GM23338 (cell line): ENCODE results near the gene RAB27B. TPM values are rescaled to one million over a fixed set of nuclear protein-coding genes. Genes with fewer than 3 reads are reported as not detected.

Experiments
- ATAC-seq: fragments of 200-7000 bp; cut with Tn5 transposase; 3 replicates; pipeline ENCODE4 v1.9.1; 2020
- DNase-seq: peaks from one replicate; pipeline ENCODE4 v3.0.0-alpha.2; 2015; ENCODE audit warnings: low spot score
- H2AFZ ChIP-seq: fragments of 200-600 bp; sonication (generic); 2 replicates; pipeline ENCODE4 v1.8.0; 2016; ENCODE audit warnings: antibody characterized with exemption, mild to moderate bottlenecking, moderate library complexity
- H3F3A ChIP-seq: fragments of 200-600 bp; sonication (generic); replicated peaks from 2 replicates; pipeline ENCODE4 v1.8.0; 2017; ENCODE audit warnings: antibody characterized with exemption, mixed run types, low read depth
- H3K27ac ChIP-seq: fragments of 200-600 bp; sonication (generic); 2 replicates; pipeline ENCODE4 v1.6.1; 2016; ENCODE audit warnings: low read depth
- H3K27me3 ChIP-seq: fragments of 200-600 bp; sonication (generic); 2 replicates; pipeline ENCODE4 v1.8.0; 2016; ENCODE audit warnings: mild to moderate bottlenecking, mixed run types, moderate library complexity; ENCODE audit not compliant: insufficient read depth
- H3K36me3 ChIP-seq: fragments of 200-600 bp; sonication (generic); 2 replicates; pipeline ENCODE4 v1.8.0; 2016; ENCODE audit warnings: mild to moderate bottlenecking; ENCODE audit not compliant: insufficient read depth
- H3K4me1 ChIP-seq: fragments of 200-600 bp; sonication (generic); 2 replicates; pipeline ENCODE4 v1.8.0; 2016; ENCODE audit warnings: mild to moderate bottlenecking, moderate library complexity; ENCODE audit not compliant: insufficient read depth
- H3K4me2 ChIP-seq: fragments of 200-600 bp; sonication (generic); 2 replicates; pipeline ENCODE4 v1.7.1; 2017; ENCODE audit warnings: mixed run types
- H3K4me3 ChIP-seq: fragments of 200-600 bp; sonication (generic); 2 replicates; pipeline ENCODE4 v1.6.1; 2016; ENCODE audit warnings: mixed run types
- H3K79me2 ChIP-seq: fragments of 200-600 bp; sonication (generic); replicated peaks from 2 replicates; pipeline ENCODE4 v1.8.0; 2017; ENCODE audit warnings: mild to moderate bottlenecking; ENCODE audit not compliant: insufficient read depth
- H3K9me2 ChIP-seq: fragments of 200-600 bp; sonication (generic); 2 replicates; pipeline ENCODE4 v1.8.0; 2017; ENCODE audit not compliant: insufficient read depth
- H4K20me1 ChIP-seq: fragments of 200-600 bp; sonication (generic); replicated peaks from 2 replicates; pipeline ENCODE4 v1.8.0; 2017; ENCODE audit warnings: mild to moderate bottlenecking; ENCODE audit not compliant: insufficient read depth
- H3K27ac Mint-ChIP-seq: 2 replicates; pipeline ENCODE4 v1.8.0; 2020; ENCODE audit warnings: inconsistent platforms, mild to moderate bottlenecking, moderate library complexity, mixed read lengths
- H3K27me3 Mint-ChIP-seq: 3 replicates; pipeline ENCODE4 v1.8.0; 2022; ENCODE audit warnings: low read depth, mild to moderate bottlenecking, moderate library complexity, mixed read lengths, inconsistent platforms; ENCODE audit not compliant: insufficient read depth, poor library complexity
- H3K36me3 Mint-ChIP-seq: 3 replicates; pipeline ENCODE4 v1.8.0; 2021; ENCODE audit warnings: low read depth, mild to moderate bottlenecking, inconsistent platforms, moderate library complexity, mixed read lengths
- H3K4me1 Mint-ChIP-seq: 3 replicates; pipeline ENCODE4 v1.8.0; 2020; ENCODE audit warnings: mild to moderate bottlenecking, inconsistent platforms, mixed read lengths
- H3K4me3 Mint-ChIP-seq: 3 replicates; pipeline ENCODE4 v1.8.0; 2021; ENCODE audit warnings: moderate library complexity, mild to moderate bottlenecking, inconsistent platforms, mixed read lengths
- H3K9me3 Mint-ChIP-seq: 3 replicates; pipeline ENCODE4 v1.8.0; 2020; ENCODE audit warnings: moderate library complexity, mild to moderate bottlenecking, inconsistent platforms, mixed read lengths
- CREB1 ChIP-seq: fragments of 250-450 bp; sonication (Bioruptor Pico); IDR thresholded peaks from 2 replicates; pipeline ENCODE4 v1.5.0; 2020; ENCODE audit warnings: low read depth, mild to moderate bottlenecking, moderate library complexity
- CTCF ChIP-seq, 2 experiments: fragments of 200-600 bp in 1 of 2; sonication (generic) in 1 of 2; conservative IDR thresholded peaks; 2 replicates each; pipeline versions ENCODE4 v1.5.1 to v1.6.1; 2016 to 2017; ENCODE audit warnings: antibody characterized with exemption in 2 of 2, low read depth in 2 of 2, mild to moderate bottlenecking in 2 of 2, moderate library complexity in 1 of 2
- EZH2 ChIP-seq: fragments of 200-600 bp; sonication (generic); IDR thresholded peaks from one replicate; pipeline ENCODE4 v1.8.0; 2017; ENCODE audit warnings: antibody characterized with exemption, mild to moderate bottlenecking, low read depth; ENCODE audit not compliant: unreplicated experiment
- EZH2phosphoT487 ChIP-seq: fragments of 200-600 bp; sonication (generic); IDR thresholded peaks from one replicate; pipeline ENCODE4 v1.8.1; 2018; ENCODE audit warnings: antibody characterized with exemption; ENCODE audit not compliant: unreplicated experiment
- JUNB ChIP-seq: IDR thresholded peaks from one replicate; pipeline ENCODE4 v1.6.1; 2016; ENCODE audit warnings: antibody characterized with exemption; ENCODE audit not compliant: unreplicated experiment
- NANOG ChIP-seq: IDR thresholded peaks from 2 replicates; pipeline ENCODE4 v1.6.1; 2016; ENCODE audit warnings: antibody characterized with exemption, borderline replicate concordance
- POLR2AphosphoS5 ChIP-seq: IDR thresholded peaks from 2 replicates; pipeline ENCODE4 v1.6.1; 2016; ENCODE audit warnings: antibody characterized with exemption, low read depth
- STAT1 ChIP-seq: IDR thresholded peaks from one replicate; pipeline ENCODE4 v1.6.1; 2016; ENCODE audit warnings: antibody characterized with exemption; ENCODE audit not compliant: unreplicated experiment
- ZNF114 ChIP-seq: fragments of 250-450 bp; sonication (Bioruptor Pico); IDR thresholded peaks from 2 replicates; pipeline ENCODE4 v1.5.0; 2020; ENCODE audit warnings: mild to moderate bottlenecking, moderate library complexity
- ZNF331 ChIP-seq: fragments of 250-450 bp; sonication (Bioruptor Pico); IDR thresholded peaks from 2 replicates; pipeline ENCODE4 v1.5.0; 2020; ENCODE audit warnings: low read depth, mild to moderate bottlenecking, moderate library complexity
- polyA plus RNA-seq: library from polyadenylated mRNA; unstranded; fragments of >200 nt; fragmentation: Nextera tagmentation; extraction: Ambion mirVana; gene quantifications from 2 replicates; pipeline ENCODE4 v1.2.1, GENCODE V29; 2016
- total RNA-seq: library from RNA; depleted of rRNA; stranded (reverse); fragments of >200 nt; shearing (Covaris generic); gene quantifications from 2 replicates; pipeline ENCODE4 v1.2.3, GENCODE V29; 2014
- TF ChIP-seq, protein P1 (sequence below): fragments of 250-450 bp; sonication (Bioruptor Pico); IDR thresholded peaks from 2 replicates; pipeline ENCODE4 v1.5.0; 2020; ENCODE audit warnings: mild to moderate bottlenecking, moderate library complexity
- TF ChIP-seq, protein P2 (sequence below): IDR thresholded peaks from one replicate; pipeline ENCODE4 v1.6.1; 2018; ENCODE audit warnings: antibody characterized with exemption; ENCODE audit not compliant: unreplicated experiment
- TF ChIP-seq, protein P3 (sequence below): IDR thresholded peaks from 2 replicates; pipeline ENCODE4 v1.6.1; 2016; ENCODE audit warnings: antibody characterized with exemption

The RAB27B gene
- total and polyA plus RNA-seq, 2 experiments from 2014 or later, result 0.13 to 0.56 TPM

DNA sequence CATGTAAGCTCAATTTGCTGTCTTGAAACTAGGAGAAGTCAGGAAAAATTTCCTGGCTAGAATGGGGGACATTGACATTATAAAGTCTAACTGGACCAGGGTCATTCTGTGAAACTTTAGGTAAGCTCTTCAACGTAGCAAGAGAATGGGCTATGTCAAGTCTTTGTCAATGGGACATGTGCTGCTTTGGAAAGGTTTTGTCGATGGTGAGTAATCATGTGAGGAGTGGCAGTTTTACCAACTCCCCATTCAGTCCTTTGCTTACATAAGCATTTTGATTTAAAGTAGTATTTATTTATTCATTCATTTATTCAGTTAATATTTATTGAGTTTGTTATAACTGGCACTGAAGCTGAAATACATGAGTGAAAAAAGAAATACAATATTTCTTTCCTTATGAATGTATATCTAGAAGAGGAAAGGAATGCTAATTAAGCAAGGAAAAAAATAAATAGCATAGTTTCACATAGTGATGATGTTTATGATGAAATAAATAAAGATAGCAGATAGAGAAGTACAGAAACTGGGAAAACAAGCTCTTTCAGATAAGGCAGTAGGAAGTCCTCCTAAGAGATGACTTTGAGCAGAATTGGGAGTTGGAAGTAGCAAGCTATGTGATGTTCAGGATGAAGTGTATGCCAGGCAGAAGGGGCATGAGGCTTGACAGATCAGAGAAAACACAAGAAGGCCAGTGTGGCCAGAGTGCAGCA lies 25.4 kb upstream of the RAB27B start:
- Mint-ChIP-seq H3K4me3 (no peak overlapping the region), H3K4me1 (no peaks in the 10 kb centered on the region), H3K27ac (no peak overlapping the region), H3K27me3 (no peaks in the 10 kb centered on the region), H3K9me3 (no peaks in the 10 kb centered on the region), H3K36me3 (no peaks in the 10 kb centered on the region)
- Histone ChIP-seq H3K27ac (no peak overlapping the region), H3K4me1 (no peaks in the 10 kb centered on the region), H3K4me2 (no peak overlapping the region), H3K27me3 (no peaks in the 10 kb centered on the region), H2AFZ (no peak overlapping the region), H3K79me2 (no peaks in the 10 kb centered on the region), H3K9me2 (peaks cover 4% of the 10 kb centered on the region; the same call in 1 of the 2 replicates), H3F3A (no peaks in the 10 kb centered on the region), H3K4me3 (no peak overlapping the region), H3K36me3 (no peaks in the 10 kb centered on the region), H4K20me1 (no peaks in the 10 kb centered on the region)
- DNase-seq (no peak), ATAC-seq (no peak)
- TF ChIP-seq CREB1 (CRISPR knock-in tag) (no peak), CTCF (conservative IDR thresholded peaks at IDR 0.05; ENCODE audit: low read depth in 2 of 2) (no peak), JUNB (no peak), STAT1 (no peak), ZNF114 (CRISPR knock-in tag) (no peak), EZH2 (no peak), NANOG (no peak), ZNF331 (no peak), POLR2AphosphoS5 (no peak), EZH2phosphoT487 (no peak)
- TF ChIP-seq, protein P1, sequence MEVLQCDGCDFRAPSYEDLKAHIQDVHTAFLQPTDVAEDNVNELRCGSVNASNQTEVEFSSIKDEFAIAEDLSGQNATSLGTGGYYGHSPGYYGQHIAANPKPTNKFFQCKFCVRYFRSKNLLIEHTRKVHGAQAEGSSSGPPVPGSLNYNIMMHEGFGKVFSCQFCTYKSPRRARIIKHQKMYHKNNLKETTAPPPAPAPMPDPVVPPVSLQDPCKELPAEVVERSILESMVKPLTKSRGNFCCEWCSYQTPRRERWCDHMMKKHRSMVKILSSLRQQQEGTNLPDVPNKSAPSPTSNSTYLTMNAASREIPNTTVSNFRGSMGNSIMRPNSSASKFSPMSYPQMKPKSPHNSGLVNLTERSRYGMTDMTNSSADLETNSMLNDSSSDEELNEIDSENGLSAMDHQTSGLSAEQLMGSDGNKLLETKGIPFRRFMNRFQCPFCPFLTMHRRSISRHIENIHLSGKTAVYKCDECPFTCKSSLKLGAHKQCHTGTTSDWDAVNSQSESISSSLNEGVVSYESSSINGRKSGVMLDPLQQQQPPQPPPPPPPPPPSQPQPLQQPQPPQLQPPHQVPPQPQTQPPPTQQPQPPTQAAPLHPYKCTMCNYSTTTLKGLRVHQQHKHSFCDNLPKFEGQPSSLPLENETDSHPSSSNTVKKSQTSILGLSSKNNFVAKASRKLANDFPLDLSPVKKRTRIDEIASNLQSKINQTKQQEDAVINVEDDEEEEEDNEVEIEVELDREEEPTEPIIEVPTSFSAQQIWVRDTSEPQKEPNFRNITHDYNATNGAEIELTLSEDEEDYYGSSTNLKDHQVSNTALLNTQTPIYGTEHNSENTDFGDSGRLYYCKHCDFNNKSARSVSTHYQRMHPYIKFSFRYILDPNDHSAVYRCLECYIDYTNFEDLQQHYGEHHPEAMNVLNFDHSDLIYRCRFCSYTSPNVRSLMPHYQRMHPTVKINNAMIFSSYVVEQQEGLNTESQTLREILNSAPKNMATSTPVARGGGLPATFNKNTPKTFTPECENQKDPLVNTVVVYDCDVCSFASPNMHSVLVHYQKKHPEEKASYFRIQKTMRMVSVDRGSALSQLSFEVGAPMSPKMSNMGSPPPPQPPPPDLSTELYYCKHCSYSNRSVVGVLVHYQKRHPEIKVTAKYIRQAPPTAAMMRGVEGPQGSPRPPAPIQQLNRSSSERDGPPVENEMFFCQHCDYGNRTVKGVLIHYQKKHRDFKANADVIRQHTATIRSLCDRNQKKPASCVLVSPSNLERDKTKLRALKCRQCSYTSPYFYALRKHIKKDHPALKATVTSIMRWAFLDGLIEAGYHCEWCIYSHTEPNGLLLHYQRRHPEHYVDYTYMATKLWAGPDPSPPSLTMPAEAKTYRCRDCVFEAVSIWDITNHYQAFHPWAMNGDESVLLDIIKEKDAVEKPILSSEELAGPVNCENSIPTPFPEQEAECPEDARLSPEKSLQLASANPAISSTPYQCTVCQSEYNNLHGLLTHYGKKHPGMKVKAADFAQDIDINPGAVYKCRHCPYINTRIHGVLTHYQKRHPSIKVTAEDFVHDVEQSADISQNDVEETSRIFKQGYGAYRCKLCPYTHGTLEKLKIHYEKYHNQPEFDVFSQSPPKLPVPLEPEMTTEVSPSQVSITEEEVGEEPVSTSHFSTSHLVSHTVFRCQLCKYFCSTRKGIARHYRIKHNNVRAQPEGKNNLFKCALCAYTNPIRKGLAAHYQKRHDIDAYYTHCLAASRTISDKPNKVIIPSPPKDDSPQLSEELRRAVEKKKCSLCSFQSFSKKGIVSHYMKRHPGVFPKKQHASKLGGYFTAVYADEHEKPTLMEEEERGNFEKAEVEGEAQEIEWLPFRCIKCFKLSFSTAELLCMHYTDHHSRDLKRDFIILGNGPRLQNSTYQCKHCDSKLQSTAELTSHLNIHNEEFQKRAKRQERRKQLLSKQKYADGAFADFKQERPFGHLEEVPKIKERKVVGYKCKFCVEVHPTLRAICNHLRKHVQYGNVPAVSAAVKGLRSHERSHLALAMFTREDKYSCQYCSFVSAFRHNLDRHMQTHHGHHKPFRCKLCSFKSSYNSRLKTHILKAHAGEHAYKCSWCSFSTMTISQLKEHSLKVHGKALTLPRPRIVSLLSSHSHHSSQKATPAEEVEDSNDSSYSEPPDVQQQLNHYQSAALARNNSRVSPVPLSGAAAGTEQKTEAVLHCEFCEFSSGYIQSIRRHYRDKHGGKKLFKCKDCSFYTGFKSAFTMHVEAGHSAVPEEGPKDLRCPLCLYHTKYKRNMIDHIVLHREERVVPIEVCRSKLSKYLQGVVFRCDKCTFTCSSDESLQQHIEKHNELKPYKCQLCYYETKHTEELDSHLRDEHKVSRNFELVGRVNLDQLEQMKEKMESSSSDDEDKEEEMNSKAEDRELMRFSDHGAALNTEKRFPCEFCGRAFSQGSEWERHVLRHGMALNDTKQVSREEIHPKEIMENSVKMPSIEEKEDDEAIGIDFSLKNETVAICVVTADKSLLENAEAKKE, result no peak
- TF ChIP-seq, protein P2, sequence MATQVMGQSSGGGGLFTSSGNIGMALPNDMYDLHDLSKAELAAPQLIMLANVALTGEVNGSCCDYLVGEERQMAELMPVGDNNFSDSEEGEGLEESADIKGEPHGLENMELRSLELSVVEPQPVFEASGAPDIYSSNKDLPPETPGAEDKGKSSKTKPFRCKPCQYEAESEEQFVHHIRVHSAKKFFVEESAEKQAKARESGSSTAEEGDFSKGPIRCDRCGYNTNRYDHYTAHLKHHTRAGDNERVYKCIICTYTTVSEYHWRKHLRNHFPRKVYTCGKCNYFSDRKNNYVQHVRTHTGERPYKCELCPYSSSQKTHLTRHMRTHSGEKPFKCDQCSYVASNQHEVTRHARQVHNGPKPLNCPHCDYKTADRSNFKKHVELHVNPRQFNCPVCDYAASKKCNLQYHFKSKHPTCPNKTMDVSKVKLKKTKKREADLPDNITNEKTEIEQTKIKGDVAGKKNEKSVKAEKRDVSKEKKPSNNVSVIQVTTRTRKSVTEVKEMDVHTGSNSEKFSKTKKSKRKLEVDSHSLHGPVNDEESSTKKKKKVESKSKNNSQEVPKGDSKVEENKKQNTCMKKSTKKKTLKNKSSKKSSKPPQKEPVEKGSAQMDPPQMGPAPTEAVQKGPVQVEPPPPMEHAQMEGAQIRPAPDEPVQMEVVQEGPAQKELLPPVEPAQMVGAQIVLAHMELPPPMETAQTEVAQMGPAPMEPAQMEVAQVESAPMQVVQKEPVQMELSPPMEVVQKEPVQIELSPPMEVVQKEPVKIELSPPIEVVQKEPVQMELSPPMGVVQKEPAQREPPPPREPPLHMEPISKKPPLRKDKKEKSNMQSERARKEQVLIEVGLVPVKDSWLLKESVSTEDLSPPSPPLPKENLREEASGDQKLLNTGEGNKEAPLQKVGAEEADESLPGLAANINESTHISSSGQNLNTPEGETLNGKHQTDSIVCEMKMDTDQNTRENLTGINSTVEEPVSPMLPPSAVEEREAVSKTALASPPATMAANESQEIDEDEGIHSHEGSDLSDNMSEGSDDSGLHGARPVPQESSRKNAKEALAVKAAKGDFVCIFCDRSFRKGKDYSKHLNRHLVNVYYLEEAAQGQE, result no peak
- TF ChIP-seq, protein P3, sequence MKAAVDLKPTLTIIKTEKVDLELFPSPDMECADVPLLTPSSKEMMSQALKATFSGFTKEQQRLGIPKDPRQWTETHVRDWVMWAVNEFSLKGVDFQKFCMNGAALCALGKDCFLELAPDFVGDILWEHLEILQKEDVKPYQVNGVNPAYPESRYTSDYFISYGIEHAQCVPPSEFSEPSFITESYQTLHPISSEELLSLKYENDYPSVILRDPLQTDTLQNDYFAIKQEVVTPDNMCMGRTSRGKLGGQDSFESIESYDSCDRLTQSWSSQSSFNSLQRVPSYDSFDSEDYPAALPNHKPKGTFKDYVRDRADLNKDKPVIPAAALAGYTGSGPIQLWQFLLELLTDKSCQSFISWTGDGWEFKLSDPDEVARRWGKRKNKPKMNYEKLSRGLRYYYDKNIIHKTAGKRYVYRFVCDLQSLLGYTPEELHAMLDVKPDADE, result no peak
